Activated CD8-positive, alpha-beta memory T cell treated with anti-CD3 and anti-CD28 coated beads, Interleukin-2, amount 50 U/mL, for 24 hours (primary cell): ENCODE results near the gene GPC5.
"Not testable (repeated sequence)": the region's sequence is repeated elsewhere in the genome, so short reads cannot be mapped to it uniquely, and the experiment has no call there.

Source experiments
- DNase-seq: peaks from one replicate; pipeline ENCODE4 v3.0.0-alpha.2; 2020; ENCODE audit errors: extremely low read depth

Gene GPC5

GRCh38 chr13:92461831-92462230, 1063.4 kb downstream of the GPC5 start:
- DNase-seq, result no peak

GRCh38 chr13:92463134-92463533, 1064.7 kb downstream of the GPC5 start:
- no peak for DNase-seq

- DNase-seq, result no peak
Observed at GRCh38 chr13:92473765-92474475, 1075.5 kb downstream of the GPC5 start.

GRCh38 chr13:92480387-92480786, 1082.0 kb downstream of the GPC5 start:
- no peak for DNase-seq

- not testable (repeated sequence) for DNase-seq
Observed at GRCh38 chr13:92482790-92483189, 1084.4 kb downstream of the GPC5 start.

GRCh38 chr13:92483894-92484293, 1085.5 kb downstream of the GPC5 start:
- no peak for DNase-seq

GRCh38 chr13:92487238-92487637, 1088.8 kb downstream of the GPC5 start:
- DNase-seq, result no peak

- no peak for DNase-seq
Observed at GRCh38 chr13:92488249-92488852, 1089.9 kb downstream of the GPC5 start.

GRCh38 chr13:92491839-92492238, 1093.4 kb downstream of the GPC5 start:
- DNase-seq, result no peak

- no peak for DNase-seq
Observed at GRCh38 chr13:92494915-92495314, 1096.5 kb downstream of the GPC5 start.

GRCh38 chr13:92500192-92500591, 1101.8 kb downstream of the GPC5 start:
- no peak for DNase-seq

GRCh38 chr13:92510416-92510815, 1112.0 kb downstream of the GPC5 start:
- DNase-seq, result no peak

GRCh38 chr13:92512852-92513251, 1114.4 kb downstream of the GPC5 start:
- DNase-seq, result no peak

- no peak for DNase-seq
Observed at GRCh38 chr13:92513672-92514071, 1115.3 kb downstream of the GPC5 start.

- DNase-seq, result no peak
Observed at GRCh38 chr13:92514420-92515125, 1116.2 kb downstream of the GPC5 start.

GRCh38 chr13:92516878-92517277, 1118.5 kb downstream of the GPC5 start:
- DNase-seq, result not testable (repeated sequence)

GRCh38 chr13:92518622-92519021, 1120.2 kb downstream of the GPC5 start:
- DNase-seq, result not testable (repeated sequence)

GRCh38 chr13:92530364-92530763, 1131.9 kb downstream of the GPC5 start:
- no peak for DNase-seq

GRCh38 chr13:92535222-92536006, 1137.0 kb downstream of the GPC5 start:
- DNase-seq, result no peak

- DNase-seq, result no peak
Observed at GRCh38 chr13:92537471-92537870, 1139.0 kb downstream of the GPC5 start.

GRCh38 chr13:92538164-92538563, 1139.7 kb downstream of the GPC5 start:
- no peak for DNase-seq

GRCh38 chr13:92539148-92539547, 1140.7 kb downstream of the GPC5 start:
- not testable (repeated sequence) for DNase-seq
